H9 (cell line): ENCODE data around the gene GARIN5A. TPM values are rescaled to one million over a fixed set of nuclear protein-coding genes. Genes with fewer than 3 reads are reported as not detected.
A peak's percentile ranks its signal among the peaks of the same experiment; 100 is the strongest.

Source experiments
- DNase-seq: peaks from one replicate; pipeline ENCODE4 v3.0.0-alpha.2; 2017
- H2AFZ ChIP-seq: one replicate; pipeline ENCODE4 v1.6.1; 2013; ENCODE audit warnings: mild to moderate bottlenecking, low read length, control low read depth, moderate library complexity
- H2AK5ac ChIP-seq: 2 replicates; pipeline ENCODE4 v1.6.1; 2013; ENCODE audit warnings: low read length, control low read depth, mixed read lengths; ENCODE audit not compliant: insufficient read length
- H2BK120ac ChIP-seq: one replicate; pipeline ENCODE4 v1.6.1; 2013; ENCODE audit warnings: low read depth, mild to moderate bottlenecking, low read length, control low read depth, inconsistent platforms; ENCODE audit not compliant: poor library complexity, severe bottlenecking
- H2BK12ac ChIP-seq: 2 replicates; pipeline ENCODE4 v1.6.1; 2013; ENCODE audit warnings: low read length, control low read depth, mixed read lengths, low read depth; ENCODE audit not compliant: insufficient read length
- H2BK15ac ChIP-seq: 2 replicates; pipeline ENCODE4 v1.6.1; 2013; ENCODE audit warnings: low read depth, low read length, control low read depth
- H2BK20ac ChIP-seq: one replicate; pipeline ENCODE4 v1.6.1; 2013; ENCODE audit warnings: low read depth, mild to moderate bottlenecking, low read length, control low read depth, inconsistent platforms; ENCODE audit not compliant: poor library complexity, severe bottlenecking
- H2BK5ac ChIP-seq: 2 replicates; pipeline ENCODE4 v1.6.1; 2013; ENCODE audit warnings: low read length, control low read depth, mixed read lengths; ENCODE audit not compliant: insufficient read length
- H3K14ac ChIP-seq: 2 replicates; pipeline ENCODE4 v1.6.1; 2013; ENCODE audit warnings: low read length, control low read depth; ENCODE audit not compliant: insufficient read depth
- H3K18ac ChIP-seq: 2 replicates; pipeline ENCODE4 v1.6.1; 2013; ENCODE audit warnings: low read depth, mild to moderate bottlenecking, mixed read lengths, low read length, control low read depth; ENCODE audit not compliant: insufficient read length
- H3K23ac ChIP-seq: 2 replicates; pipeline ENCODE4 v1.6.1; 2013; ENCODE audit warnings: low read length, control low read depth, mixed read lengths, low read depth; ENCODE audit not compliant: insufficient read length
- H3K23me2 ChIP-seq: 2 replicates; pipeline ENCODE4 v1.6.1; 2013; ENCODE audit warnings: low read depth, mild to moderate bottlenecking, mixed read lengths, low read length, control low read depth; ENCODE audit not compliant: insufficient read length, poor library complexity, severe bottlenecking
- H3K27ac ChIP-seq: 2 replicates; pipeline ENCODE4 v1.5.1; 2013; ENCODE audit warnings: low read length, control low read depth, mixed read lengths, low read depth; ENCODE audit not compliant: insufficient read length
- H3K27me3 ChIP-seq: 2 replicates; pipeline ENCODE4 v1.6.1; 2013; ENCODE audit warnings: low read length, control low read depth, inconsistent platforms; ENCODE audit not compliant: insufficient read depth
- H3K4ac ChIP-seq: 2 replicates; pipeline ENCODE4 v1.6.1; 2013; ENCODE audit warnings: low read depth, mild to moderate bottlenecking, control low read depth, inconsistent platforms, low read length, moderate library complexity
- H3K4me1 ChIP-seq: 2 replicates; pipeline ENCODE4 v1.6.1; 2013; ENCODE audit warnings: low read length, control low read depth, inconsistent platforms; ENCODE audit not compliant: insufficient read depth
- H3K4me2 ChIP-seq: 2 replicates; pipeline ENCODE4 v1.6.1; 2013; ENCODE audit warnings: low read length, control low read depth, mixed read lengths; ENCODE audit not compliant: insufficient read length, insufficient read depth
- H3K56ac ChIP-seq: 2 replicates; pipeline ENCODE4 v1.6.1; 2013; ENCODE audit warnings: low read depth, mild to moderate bottlenecking, mixed read lengths, low read length, control low read depth; ENCODE audit not compliant: insufficient read length
- H3K79me1 ChIP-seq: 2 replicates; pipeline ENCODE4 v1.6.1; 2013; ENCODE audit warnings: low read depth, mild to moderate bottlenecking, moderate library complexity, low read length, control low read depth, inconsistent platforms; ENCODE audit not compliant: insufficient read depth, poor library complexity, severe bottlenecking
- H3K79me2 ChIP-seq: 2 replicates; pipeline ENCODE4 v1.6.1; 2013; ENCODE audit warnings: low read length, control low read depth, inconsistent platforms; ENCODE audit not compliant: insufficient read depth
- H3K9ac ChIP-seq: 2 replicates; pipeline ENCODE4 v1.6.1; 2013; ENCODE audit warnings: low read length, control low read depth, mixed read lengths; ENCODE audit not compliant: insufficient read length; ENCODE audit errors: extremely low read depth
- H3K9me3 ChIP-seq: one replicate; pipeline ENCODE4 v1.6.1; 2013; ENCODE audit warnings: low read depth, low read length, inconsistent platforms; ENCODE audit not compliant: control insufficient read depth
- H3T11ph ChIP-seq: one replicate; pipeline ENCODE4 v1.6.1; 2013; ENCODE audit warnings: mild to moderate bottlenecking, low read length, control low read depth, inconsistent platforms
- H4K20me1 ChIP-seq: one replicate; pipeline ENCODE4 v1.6.1; 2013; ENCODE audit not compliant: control insufficient read depth, insufficient read length, insufficient read depth
- H4K5ac ChIP-seq: 2 replicates; pipeline ENCODE4 v1.6.1; 2013; ENCODE audit warnings: low read depth, mild to moderate bottlenecking, mixed read lengths, low read length, control low read depth; ENCODE audit not compliant: insufficient read length
- H4K8ac ChIP-seq: replicated peaks from 2 replicates; pipeline ENCODE4 v1.6.1; 2013; ENCODE audit warnings: low read length, control low read depth, mixed read lengths, low read depth; ENCODE audit not compliant: insufficient read length
- H4K91ac ChIP-seq: 2 replicates; pipeline ENCODE4 v1.6.1; 2013; ENCODE audit warnings: low read depth, mild to moderate bottlenecking, moderate library complexity, mixed read lengths, low read length, control low read depth; ENCODE audit not compliant: insufficient read length
- H3K27ac Mint-ChIP-seq, 3 experiments: 2 replicates in 2 of 3; 3 replicates in 1 of 3; pipeline ENCODE4 v1.8.0; 2020 to 2021; ENCODE audit warnings: mixed read lengths in 3 of 3, mild to moderate bottlenecking in 1 of 3, moderate library complexity in 1 of 3
- H3K27me3 Mint-ChIP-seq: 2 replicates; pipeline ENCODE4 v1.8.0; 2021; ENCODE audit warnings: low read depth, mild to moderate bottlenecking, moderate library complexity, mixed read lengths
- H3K36me3 Mint-ChIP-seq, 3 experiments: 2 replicates in 2 of 3; 3 replicates in 1 of 3; pipeline ENCODE4 v1.8.0; 2020 to 2021; ENCODE audit warnings: low read depth in 3 of 3, mixed read lengths in 3 of 3; ENCODE audit not compliant: insufficient read depth in 1 of 3
- H3K4me1 Mint-ChIP-seq, 2 experiments: 2 replicates each; pipeline ENCODE4 v1.8.0; 2020; ENCODE audit warnings: mixed read lengths in 2 of 2
- H3K4me3 Mint-ChIP-seq, 2 experiments: 2 replicates in 1 of 2; 3 replicates in 1 of 2; pipeline ENCODE4 v1.8.0; 2020 to 2021; ENCODE audit warnings: mild to moderate bottlenecking in 2 of 2, mixed read lengths in 2 of 2, moderate library complexity in 1 of 2
- H3K9me3 Mint-ChIP-seq, 2 experiments: 2 replicates in 1 of 2; 3 replicates in 1 of 2; pipeline ENCODE4 v1.8.0; 2020; ENCODE audit warnings: mild to moderate bottlenecking in 2 of 2, mixed read lengths in 2 of 2, moderate library complexity in 1 of 2
- WGBS: extraction: QIAGEN DNeasy Blood & Tissue Kit; methylation state at CpG from one replicate; pipeline ENCODE4 v1.1.7; 2013; ENCODE audit warnings: missing lambda C conversion rate, low lambda C conversion rate, mixed read lengths; ENCODE audit not compliant: insufficient read length; ENCODE audit errors: extremely low coverage; 5-methylcytosine and 5-hydroxymethylcytosine counted together
- total RNA-seq: library from RNA; stranded (reverse); gene quantifications from 2 replicates; pipeline ENCODE4 v1.2.1, GENCODE V29; 2021
- TF ChIP-seq, protein P1 (sequence below): fragments of 200-600 bp; sonication (generic); conservative IDR thresholded peaks from 3 replicates; pipeline ENCODE4 v1.8.0; 2021; ENCODE audit warnings: antibody characterized with exemption, mild to moderate bottlenecking

Gene GARIN5A
- total RNA-seq, 1 experiment from 2014 or later, result 9.5 TPM

GRCh38 chr19:50468818-50469217, 7.8 kb downstream of the GARIN5A start:
- H3K27ac Mint-ChIP-seq, result peak overlapping the region in 1 of 3 experiments; percentile 75; a peak in 1 of 7 replicates
- no peak overlapping the region for H2BK5ac ChIP-seq
- H3K79me2 ChIP-seq, result no peaks in the 10 kb centered on the region
- WGBS, result no CpG with 5 or more reads among the region's 6 CpGs
- H3K4me1 ChIP-seq, result no peaks in the 10 kb centered on the region
- no peak overlapping the region for H4K8ac ChIP-seq
- peaks cover 9% of the 10 kb centered on the region for H3K27me3 Mint-ChIP-seq
- H3K4me1 Mint-ChIP-seq, result peaks cover 7 to 8% of the 10 kb centered on the region in 2 experiments
- H3K9ac ChIP-seq, result no peak overlapping the region
- no peak overlapping the region for H2BK20ac ChIP-seq
- H2AK5ac ChIP-seq, result no peak overlapping the region
- no peak overlapping the region for H3K14ac ChIP-seq
- no peak overlapping the region for H2AFZ ChIP-seq
- no peak overlapping the region for H3T11ph ChIP-seq
- no peak overlapping the region for H3K4ac ChIP-seq
- H4K20me1 ChIP-seq, result no peaks in the 10 kb centered on the region
- H2BK120ac ChIP-seq, result no peak overlapping the region
- no peak overlapping the region for H3K4me2 ChIP-seq
- no peak overlapping the region for H3K56ac ChIP-seq
- H3K9me3 Mint-ChIP-seq, result no peaks in the 10 kb centered on the region
- no peaks in the 10 kb centered on the region for H3K9me3 ChIP-seq
- no peak overlapping the region for H2BK15ac ChIP-seq
- no peak overlapping the region for H3K23ac ChIP-seq
- H3K23me2 ChIP-seq, result no peaks in the 10 kb centered on the region
- H3K4me3 Mint-ChIP-seq, result no peak overlapping the region; a peak in 1 of 5 replicates
- no peak overlapping the region for H2BK12ac ChIP-seq
- H4K5ac ChIP-seq, result no peak overlapping the region
- no peaks in the 10 kb centered on the region; a peak in 1 of 7 replicates for H3K36me3 Mint-ChIP-seq
- H4K91ac ChIP-seq, result no peak overlapping the region
- H3K27ac ChIP-seq, result no peak overlapping the region
- DNase-seq, result no peak
- H3K79me1 ChIP-seq, result no peaks in the 10 kb centered on the region
- no peak overlapping the region for H3K18ac ChIP-seq
- TF ChIP-seq, protein P1, sequence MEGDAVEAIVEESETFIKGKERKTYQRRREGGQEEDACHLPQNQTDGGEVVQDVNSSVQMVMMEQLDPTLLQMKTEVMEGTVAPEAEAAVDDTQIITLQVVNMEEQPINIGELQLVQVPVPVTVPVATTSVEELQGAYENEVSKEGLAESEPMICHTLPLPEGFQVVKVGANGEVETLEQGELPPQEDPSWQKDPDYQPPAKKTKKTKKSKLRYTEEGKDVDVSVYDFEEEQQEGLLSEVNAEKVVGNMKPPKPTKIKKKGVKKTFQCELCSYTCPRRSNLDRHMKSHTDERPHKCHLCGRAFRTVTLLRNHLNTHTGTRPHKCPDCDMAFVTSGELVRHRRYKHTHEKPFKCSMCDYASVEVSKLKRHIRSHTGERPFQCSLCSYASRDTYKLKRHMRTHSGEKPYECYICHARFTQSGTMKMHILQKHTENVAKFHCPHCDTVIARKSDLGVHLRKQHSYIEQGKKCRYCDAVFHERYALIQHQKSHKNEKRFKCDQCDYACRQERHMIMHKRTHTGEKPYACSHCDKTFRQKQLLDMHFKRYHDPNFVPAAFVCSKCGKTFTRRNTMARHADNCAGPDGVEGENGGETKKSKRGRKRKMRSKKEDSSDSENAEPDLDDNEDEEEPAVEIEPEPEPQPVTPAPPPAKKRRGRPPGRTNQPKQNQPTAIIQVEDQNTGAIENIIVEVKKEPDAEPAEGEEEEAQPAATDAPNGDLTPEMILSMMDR, result no peak
- no peaks in the 10 kb centered on the region for H3K27me3 ChIP-seq
